ENCODE results near the gene DAZAP1.

Gene DAZAP1

GRCh38 chr19:1446713-1447481 lies 39.5 kb downstream of the DAZAP1 start:
- no peaks in the 10 kb centered on the region for H3K9me3 ChIP-seq (ENCODE audit: insufficient read depth, low read depth, low read length)
- H4K20me1 ChIP-seq (ENCODE audit: insufficient read depth, low read length, poor library complexity, severe bottlenecking), result peaks cover 14% of the 10 kb centered on the region
- H3F3A ChIP-seq (ENCODE audit: low read depth), result peaks cover 2% of the 10 kb centered on the region; the same call in 1 of the 2 replicates
- H3K9me2 ChIP-seq (replicated peaks; ENCODE audit: low read depth, low read length), result no peaks in the 10 kb centered on the region
- no peak overlapping the region for H3K9ac ChIP-seq (ENCODE audit: low read depth, low read length, poor library complexity, severe bottlenecking)
- H3K79me2 ChIP-seq (ENCODE audit: insufficient read depth, low read length), result peaks cover 9% of the 10 kb centered on the region
- no peak overlapping the region for H3K4me3 ChIP-seq (ENCODE audit: low read length, poor library complexity, severe bottlenecking)
- no peak overlapping the region for H3K4me2 ChIP-seq (ENCODE audit: low read depth, low read length, poor library complexity, severe bottlenecking)
- H2AFZ ChIP-seq (ENCODE audit: low read length), result no peak overlapping the region
- H3K4me1 ChIP-seq (ENCODE audit: insufficient read depth, low read length, poor library complexity, severe bottlenecking), result peaks cover 11% of the 10 kb centered on the region
- H3K27me3 ChIP-seq (ENCODE audit: insufficient read depth, low read length, poor library complexity, severe bottlenecking), result no peaks in the 10 kb centered on the region
- TF ChIP-seq CTCF (conservative IDR thresholded peaks at IDR 0.05; ENCODE audit: low read length) (no peak), EZH2phosphoT487 (IDR thresholded peaks at IDR 0.05; ENCODE audit: borderline replicate concordance) (no peak)
- H3K36me3 ChIP-seq (ENCODE audit: insufficient read depth, low read length), result peaks cover 8% of the 10 kb centered on the region; the same call in 1 of the 2 replicates

GRCh38 chr19:1447504-1447903 lies 40.1 kb downstream of the DAZAP1 start:
- peaks cover 2% of the 10 kb centered on the region; the same call in 1 of the 2 replicates for H3F3A ChIP-seq (ENCODE audit: low read depth)
- no peak for TF ChIP-seq CTCF (conservative IDR thresholded peaks at IDR 0.05; ENCODE audit: low read length)
- no peak for TF ChIP-seq EZH2phosphoT487 (IDR thresholded peaks at IDR 0.05; ENCODE audit: borderline replicate concordance)
- H3K9me3 ChIP-seq (ENCODE audit: insufficient read depth, low read depth, low read length), result no peaks in the 10 kb centered on the region
- H3K27me3 ChIP-seq (ENCODE audit: insufficient read depth, low read length, poor library complexity, severe bottlenecking), result no peaks in the 10 kb centered on the region
- H2AFZ ChIP-seq (ENCODE audit: low read length), result no peak overlapping the region
- H3K79me2 ChIP-seq (ENCODE audit: insufficient read depth, low read length), result peaks cover 3% of the 10 kb centered on the region; the same call in 1 of the 2 replicates
- H3K4me2 ChIP-seq (ENCODE audit: low read depth, low read length, poor library complexity, severe bottlenecking), result no peak overlapping the region
- H3K36me3 ChIP-seq (ENCODE audit: insufficient read depth, low read length), result peaks cover 4% of the 10 kb centered on the region; the same call in 1 of the 2 replicates
- H3K9me2 ChIP-seq (replicated peaks; ENCODE audit: low read depth, low read length), result no peaks in the 10 kb centered on the region
- H3K4me1 ChIP-seq (ENCODE audit: insufficient read depth, low read length, poor library complexity, severe bottlenecking), result peaks cover 11% of the 10 kb centered on the region
- H3K9ac ChIP-seq (ENCODE audit: low read depth, low read length, poor library complexity, severe bottlenecking), result no peak overlapping the region
- no peak overlapping the region for H3K4me3 ChIP-seq (ENCODE audit: low read length, poor library complexity, severe bottlenecking)
- peaks cover 8% of the 10 kb centered on the region for H4K20me1 ChIP-seq (ENCODE audit: insufficient read depth, low read length, poor library complexity, severe bottlenecking)

- H3K27me3 ChIP-seq (ENCODE audit: insufficient read depth, low read length, poor library complexity, severe bottlenecking), result no peaks in the 10 kb centered on the region
- H3K9me2 ChIP-seq (replicated peaks; ENCODE audit: low read depth, low read length), result no peaks in the 10 kb centered on the region
- no peaks in the 10 kb centered on the region for H3K36me3 ChIP-seq (ENCODE audit: insufficient read depth, low read length)
- H3K9me3 ChIP-seq (ENCODE audit: insufficient read depth, low read depth, low read length), result no peaks in the 10 kb centered on the region
- no peak for TF ChIP-seq EZH2phosphoT487 (IDR thresholded peaks at IDR 0.05; ENCODE audit: borderline replicate concordance)
- no peak for TF ChIP-seq CTCF (conservative IDR thresholded peaks at IDR 0.05; ENCODE audit: low read length)
- no peak overlapping the region for H3K4me2 ChIP-seq (ENCODE audit: low read depth, low read length, poor library complexity, severe bottlenecking)
- no peak overlapping the region for H2AFZ ChIP-seq (ENCODE audit: low read length)
- H3K4me3 ChIP-seq (ENCODE audit: low read length, poor library complexity, severe bottlenecking), result no peak overlapping the region
- peaks cover 2% of the 10 kb centered on the region; the same call in 1 of the 2 replicates for H3F3A ChIP-seq (ENCODE audit: low read depth)
- H4K20me1 ChIP-seq (ENCODE audit: insufficient read depth, low read length, poor library complexity, severe bottlenecking), result peaks cover 7% of the 10 kb centered on the region
- peaks cover 11% of the 10 kb centered on the region for H3K4me1 ChIP-seq (ENCODE audit: insufficient read depth, low read length, poor library complexity, severe bottlenecking)
- no peaks in the 10 kb centered on the region for H3K79me2 ChIP-seq (ENCODE audit: insufficient read depth, low read length)
- H3K9ac ChIP-seq (ENCODE audit: low read depth, low read length, poor library complexity, severe bottlenecking), result no peak overlapping the region
These were observed 40.6 kb downstream of the DAZAP1 start for GRCh38 chr19:1447944-1448343.

All from Loucy (cell line).